Upper lobe of left lung (tissue), 6 donors: ENCODE measurements around the gene SLC17A9. TPM values are rescaled to one million over a fixed set of nuclear protein-coding genes. Genes with fewer than 3 reads are reported as not detected.

ENCODE experiments used
- ATAC-seq, 2 donors: fragments of 200-7000 bp; cut with Tn5 transposase; one replicate each; pipeline ENCODE4 v1.9.1; 2022; ENCODE audit warnings: mild to moderate bottlenecking in 2 of 2, moderate library complexity in 2 of 2; ENCODE audit not compliant: low FRiP score in 2 of 2
- DNase-seq, 2 donors: peaks; one replicate each; pipeline ENCODE4 v3.0.0-alpha.2; 2019 to 2020
- H3K27ac ChIP-seq, 4 donors: fragments of 200-600 bp; sonication (generic); one replicate each; pipeline ENCODE4 v1.5.1; 2016 to 2019
- H3K27me3 ChIP-seq, 4 donors: fragments of 200-600 bp; sonication (generic); one replicate each; pipeline ENCODE4 v1.5.1; 2017 to 2019
- H3K36me3 ChIP-seq, 4 donors: fragments of 200-600 bp; sonication (generic); one replicate each; pipeline ENCODE4 v1.5.1; 2016 to 2019
- H3K4me1 ChIP-seq, 4 donors: fragments of 200-600 bp; sonication (generic); one replicate each; pipeline ENCODE4 v1.5.1; 2018 to 2019
- H3K4me3 ChIP-seq, 4 donors: fragments of 200-600 bp; sonication (generic); one replicate each; pipeline ENCODE4 v1.5.1; 2017 to 2019; ENCODE audit warnings: mild to moderate bottlenecking in 2 of 4, moderate library complexity in 1 of 4
- H3K9me3 ChIP-seq, 4 donors: fragments of 200-600 bp; sonication (generic); one replicate each; pipeline ENCODE4 v1.5.1; 2018 to 2019
- EP300 ChIP-seq, 4 donors: sonication (generic); formaldehyde crosslinking; IDR thresholded peaks; one replicate each; pipeline ENCODE4 v1.5.1; 2017; ENCODE audit warnings: antibody characterized with exemption in 4 of 4, control low read depth in 2 of 4
- POLR2A ChIP-seq, 4 donors: fragments of 450-650 bp; IDR thresholded peaks; one replicate each; pipeline ENCODE4 v1.5.1; 2016 to 2017; ENCODE audit warnings: antibody characterized with exemption in 4 of 4, mild to moderate bottlenecking in 2 of 4
- POLR2AphosphoS5 ChIP-seq, 2 donors: sonication (generic); formaldehyde crosslinking; IDR thresholded peaks; one replicate each; pipeline ENCODE4 v1.5.1; 2017; ENCODE audit warnings: antibody characterized with exemption in 2 of 2
- WGBS, 2 donors: methylation state at CpG; one replicate each; pipeline ENCODE4 v1.1.5; 2017 to 2018; 5-methylcytosine and 5-hydroxymethylcytosine counted together
- total RNA-seq, 6 donors: library from RNA; depleted of rRNA in 4 of 6; stranded (reverse); fragments of >200 nt in 4 of 6; gene quantifications; one replicate each; pipeline versions ENCODE4 v1.1.0 to v1.2.1, GENCODE V29; 2016 to 2021
- TF ChIP-seq, protein P1 (sequence below), 6 experiments: fragments of 450-650 bp in 4 of 6; fragments of 200-600 bp in 2 of 6; sonication (generic) in 2 of 6; IDR thresholded peaks; one replicate each; pipeline ENCODE4 v1.5.1; 2016 to 2019; ENCODE audit warnings: antibody characterized with exemption in 6 of 6
- donor health status: DM: no; HTN: no; CAD: no; lungs with moderate emphysema.
- donor health status: DM: no; HTN: yes; CAD: no; lungs with severe emphysema.

Gene SLC17A9
- total RNA-seq, 6 donors from 2014 or later, result 3.8 to 18.5 (median 14.4) TPM

DNA sequence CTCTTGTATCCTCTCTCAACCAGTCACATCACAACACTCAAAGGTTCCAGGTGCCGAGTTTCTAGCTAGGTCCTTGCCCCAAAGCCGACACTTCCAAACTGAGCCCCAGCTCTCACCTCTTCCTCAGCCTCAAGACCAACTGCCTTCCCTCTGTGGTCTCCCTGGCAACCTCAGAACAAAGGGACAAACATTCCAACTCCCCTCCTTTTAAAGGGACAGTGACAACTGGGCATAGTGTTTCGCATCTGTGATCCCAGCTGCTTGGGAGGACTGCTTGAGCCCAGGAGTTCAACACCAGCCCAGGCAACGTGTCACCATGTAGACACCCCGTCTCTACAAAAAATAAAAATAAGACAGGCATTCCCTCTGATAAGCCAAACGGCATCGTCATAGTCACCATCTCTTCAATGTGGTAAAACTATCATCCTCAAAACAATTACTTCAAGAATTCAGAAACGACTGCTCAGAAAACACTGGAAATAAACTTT is 37.5 kb upstream of the SLC17A9 start:
- WGBS, 2 donors, result 41 to 52% methylated on average over 7 to 8 of the region's 8 CpGs
- ATAC-seq, result peak; percentile 74 to 78
- Histone ChIP-seq H3K9me3 (no peaks in the 10 kb centered on the region), H3K36me3 (peaks cover 20 to 41% (median 29%) of the 10 kb centered on the region in 4 donors), H3K27me3 (no peaks in the 10 kb centered on the region), H3K4me1 (peaks cover 58 to 73% (median 64%) of the 10 kb centered on the region in 4 donors), H3K4me3 (no peak overlapping the region), H3K27ac (peak overlapping the region in 1 of 4 donors; percentile 22)
- TF ChIP-seq, protein P1, sequence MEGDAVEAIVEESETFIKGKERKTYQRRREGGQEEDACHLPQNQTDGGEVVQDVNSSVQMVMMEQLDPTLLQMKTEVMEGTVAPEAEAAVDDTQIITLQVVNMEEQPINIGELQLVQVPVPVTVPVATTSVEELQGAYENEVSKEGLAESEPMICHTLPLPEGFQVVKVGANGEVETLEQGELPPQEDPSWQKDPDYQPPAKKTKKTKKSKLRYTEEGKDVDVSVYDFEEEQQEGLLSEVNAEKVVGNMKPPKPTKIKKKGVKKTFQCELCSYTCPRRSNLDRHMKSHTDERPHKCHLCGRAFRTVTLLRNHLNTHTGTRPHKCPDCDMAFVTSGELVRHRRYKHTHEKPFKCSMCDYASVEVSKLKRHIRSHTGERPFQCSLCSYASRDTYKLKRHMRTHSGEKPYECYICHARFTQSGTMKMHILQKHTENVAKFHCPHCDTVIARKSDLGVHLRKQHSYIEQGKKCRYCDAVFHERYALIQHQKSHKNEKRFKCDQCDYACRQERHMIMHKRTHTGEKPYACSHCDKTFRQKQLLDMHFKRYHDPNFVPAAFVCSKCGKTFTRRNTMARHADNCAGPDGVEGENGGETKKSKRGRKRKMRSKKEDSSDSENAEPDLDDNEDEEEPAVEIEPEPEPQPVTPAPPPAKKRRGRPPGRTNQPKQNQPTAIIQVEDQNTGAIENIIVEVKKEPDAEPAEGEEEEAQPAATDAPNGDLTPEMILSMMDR (IDR thresholded peaks at IDR 0.05), result no peak
- TF ChIP-seq POLR2AphosphoS5 (IDR thresholded peaks at IDR 0.05) (no peak), EP300 (IDR thresholded peaks at IDR 0.05) (no peak), POLR2A (IDR thresholded peaks at IDR 0.05) (no peak)
- DNase-seq, result no peak

DNA sequence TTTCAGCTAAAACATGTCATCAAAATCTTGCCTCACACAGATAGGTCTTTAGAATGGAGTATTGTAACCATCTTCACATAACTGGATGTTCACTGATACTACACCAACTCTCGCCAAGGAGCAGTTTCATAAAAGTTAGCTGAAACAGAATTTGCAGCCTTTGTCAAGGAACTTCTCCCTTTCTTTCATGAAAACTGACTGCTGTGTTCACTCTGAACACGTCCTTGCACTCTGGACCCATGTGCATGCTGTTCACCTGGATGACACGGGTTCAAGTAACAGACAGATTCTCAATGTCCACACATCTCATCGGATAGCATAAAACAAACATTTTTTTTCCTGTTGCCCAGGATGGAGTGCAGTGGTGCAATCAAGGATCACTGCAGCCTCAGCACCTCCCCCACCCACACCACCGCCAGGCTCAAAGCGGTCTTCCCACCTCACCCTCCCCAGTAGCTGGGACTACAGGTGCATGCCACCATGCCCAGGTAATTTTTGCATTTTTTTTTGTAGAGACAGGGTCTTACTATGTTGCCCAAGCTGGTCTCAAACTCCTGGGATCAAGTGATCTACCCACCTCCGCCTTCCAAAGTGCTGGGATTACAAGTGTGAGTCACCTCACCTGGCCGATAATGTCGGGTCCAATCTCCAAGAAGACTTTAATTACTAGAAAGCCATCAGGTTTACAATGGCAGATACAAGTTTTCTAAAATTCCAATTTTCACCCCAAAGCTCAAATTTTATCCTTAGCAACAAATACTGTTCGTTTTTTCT is 35.6 kb upstream of the SLC17A9 start:
- H3K4me1 ChIP-seq, result peaks cover 74 to 90% (median 82%) of the 10 kb centered on the region in 4 donors
- H3K4me3 ChIP-seq, result no peak overlapping the region
- TF ChIP-seq POLR2A (IDR thresholded peaks at IDR 0.05) (no peak), EP300 (IDR thresholded peaks at IDR 0.05) (no peak), POLR2AphosphoS5 (IDR thresholded peaks at IDR 0.05) (no peak)
- TF ChIP-seq, protein P1 (IDR thresholded peaks at IDR 0.05), result no peak
- DNase-seq (no peak), ATAC-seq (no peak)
- no peaks in the 10 kb centered on the region for H3K9me3 ChIP-seq
- no peaks in the 10 kb centered on the region for H3K27me3 ChIP-seq
- peaks cover 6 to 22% (median 10%) of the 10 kb centered on the region in 4 donors for H3K36me3 ChIP-seq
- no peak overlapping the region for H3K27ac ChIP-seq
- 76 to 85% methylated on average over 10 of the region's 10 CpGs for WGBS, 2 donors

DNA sequence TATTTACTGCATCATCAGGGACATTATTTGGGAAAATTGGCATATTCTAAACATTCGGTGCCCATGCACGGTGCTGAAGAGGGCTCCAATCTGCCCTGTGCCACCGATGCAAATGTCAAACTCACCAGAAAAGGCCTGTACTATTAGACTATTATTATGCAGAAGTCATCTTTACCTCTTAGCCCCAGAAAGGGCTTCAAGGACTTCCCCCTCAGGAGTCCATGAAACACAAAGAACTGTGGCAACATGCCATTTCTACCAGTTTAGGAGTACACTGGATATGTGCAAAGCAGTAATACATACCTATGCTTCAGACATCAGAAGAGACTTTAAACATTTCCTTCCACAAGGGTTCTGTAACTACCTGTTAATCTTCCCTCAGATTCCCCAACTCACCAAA is 34.8 kb upstream of the SLC17A9 start:
- Histone ChIP-seq H3K9me3 (no peaks in the 10 kb centered on the region), H3K36me3 (peaks cover 0 to 14% (median 6%) of the 10 kb centered on the region in 4 donors), H3K27ac (no peak overlapping the region), H3K27me3 (no peaks in the 10 kb centered on the region), H3K4me1 (peaks cover 82 to 95% (median 89%) of the 10 kb centered on the region in 4 donors), H3K4me3 (no peak overlapping the region)
- 42 to 63% methylated on average over 3 of the region's 3 CpGs for WGBS, 2 donors
- no peak for ATAC-seq
- TF ChIP-seq POLR2AphosphoS5 (IDR thresholded peaks at IDR 0.05), result no peak
- TF ChIP-seq, protein P1 (IDR thresholded peaks at IDR 0.05), result no peak
- no peak for TF ChIP-seq EP300 (IDR thresholded peaks at IDR 0.05)
- TF ChIP-seq POLR2A (IDR thresholded peaks at IDR 0.05), result no peak
- DNase-seq, result no peak

DNA sequence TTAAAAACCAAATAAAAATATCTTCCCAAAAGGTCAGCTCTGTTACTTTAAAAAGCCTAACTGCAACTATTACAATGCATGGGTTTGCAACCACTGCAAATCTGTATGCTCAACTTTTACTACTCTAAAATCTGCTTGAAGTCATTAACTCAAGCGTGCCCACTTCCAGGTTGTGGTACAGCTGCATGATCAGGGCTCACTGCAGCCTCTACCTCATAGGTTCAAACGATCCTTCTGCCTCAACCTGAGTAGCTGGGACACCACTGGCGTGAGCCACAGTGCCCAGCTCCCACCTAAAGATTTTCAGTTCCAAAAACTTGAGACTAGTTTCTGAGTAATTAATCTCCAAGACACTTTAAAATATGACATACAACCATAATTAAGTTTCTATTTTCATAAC is 34.4 kb upstream of the SLC17A9 start:
- ATAC-seq (no peak), DNase-seq (no peak)
- H3K36me3 ChIP-seq, result peaks cover 0 to 10% (median 2%) of the 10 kb centered on the region in 4 donors
- TF ChIP-seq EP300 (IDR thresholded peaks at IDR 0.05) (no peak), POLR2A (IDR thresholded peaks at IDR 0.05) (no peak), POLR2AphosphoS5 (IDR thresholded peaks at IDR 0.05) (no peak)
- TF ChIP-seq, protein P1 (IDR thresholded peaks at IDR 0.05), result no peak
- H3K4me1 ChIP-seq, result peaks cover 84 to 95% (median 90%) of the 10 kb centered on the region in 4 donors
- no peaks in the 10 kb centered on the region for H3K27me3 ChIP-seq
- no peak overlapping the region for H3K27ac ChIP-seq
- no peaks in the 10 kb centered on the region for H3K9me3 ChIP-seq
- H3K4me3 ChIP-seq, result no peak overlapping the region
- WGBS, 2 donors, result 57 to 59% methylated on average over 3 of the region's 3 CpGs
